ENCODE data around the gene RIPK4.

GRCh38 chr21:41729701-41730366 is 37.0 kb downstream of the RIPK4 start:
- no peak for TF ChIP-seq CTCF (IDR thresholded peaks at IDR 0.05)
- no peak for TF ChIP-seq POLR2A (IDR thresholded peaks at IDR 0.05)
- no peak for TF ChIP-seq POLR2AphosphoS5 (IDR thresholded peaks at IDR 0.05)
- TF ChIP-seq EP300 (IDR thresholded peaks at IDR 0.05), result no peak
